Putamen (tissue), 1 donor: ENCODE data around the gene COBL.

Experiments
- DNase-seq: peaks from one replicate; pipeline ENCODE4 v3.0.0-alpha.2; 2016; ENCODE audit warnings: low spot score

Gene COBL

GRCh38 chr7:51046103-51046466, 270.5 kb downstream of the COBL start:
- DNase-seq, result no peak

GRCh38 chr7:51045319-51046102, 271.1 kb downstream of the COBL start:
- no peak for DNase-seq

GRCh38 chr7:51043461-51043860, 273.1 kb downstream of the COBL start:
- no peak for DNase-seq

GRCh38 chr7:51040787-51041186, 275.8 kb downstream of the COBL start:
- no peak for DNase-seq

- no peak for DNase-seq
Observed at GRCh38 chr7:51038573-51038972, 278.0 kb downstream of the COBL start.

GRCh38 chr7:51035716-51036115, 280.9 kb downstream of the COBL start:
- DNase-seq, result no peak

- DNase-seq, result no peak
Observed at GRCh38 chr7:51034521-51035264, 281.9 kb downstream of the COBL start.

GRCh38 chr7:51033727-51034520, 282.7 kb downstream of the COBL start:
- peak; percentile 17 for DNase-seq

- DNase-seq, result peak; percentile 35
Observed at GRCh38 chr7:51031791-51032515, 284.7 kb downstream of the COBL start.

GRCh38 chr7:51031216-51031615, 285.4 kb downstream of the COBL start:
- no peak for DNase-seq

- no peak for DNase-seq
Observed at GRCh38 chr7:51029701-51030191, 286.9 kb downstream of the COBL start.

- DNase-seq, result no peak
Observed at GRCh38 chr7:51029131-51029530, 287.5 kb downstream of the COBL start.

GRCh38 chr7:51027935-51028830, 288.4 kb downstream of the COBL start:
- DNase-seq, result no peak

- no peak for DNase-seq
Observed at GRCh38 chr7:51027106-51027934, 289.3 kb downstream of the COBL start.

GRCh38 chr7:51026341-51026740, 290.3 kb downstream of the COBL start:
- DNase-seq, result no peak

- no peak for DNase-seq
Observed at GRCh38 chr7:51025668-51026067, 290.9 kb downstream of the COBL start.

- no peak for DNase-seq
Observed at GRCh38 chr7:51024867-51025266, 291.7 kb downstream of the COBL start.

GRCh38 chr7:51023547-51023946, 293.1 kb downstream of the COBL start:
- no peak for DNase-seq

GRCh38 chr7:51022821-51023220, 293.8 kb downstream of the COBL start:
- DNase-seq, result no peak
